Mesendoderm (in vitro differentiated cells): ENCODE data around the gene FARP1.

Source experiments
- DNase-seq: peaks from one replicate; pipeline ENCODE4 v3.0.0; 2013
- H2AK5ac ChIP-seq: 2 replicates; pipeline ENCODE4 v1.6.1; 2013; ENCODE audit warnings: low read length, inconsistent platforms
- H2BK120ac ChIP-seq: 2 replicates; pipeline ENCODE4 v1.6.1; 2013; ENCODE audit warnings: low read depth, mild to moderate bottlenecking, low read length, moderate library complexity, mixed read lengths
- H2BK15ac ChIP-seq: replicated peaks from 2 replicates; pipeline ENCODE4 v1.6.1; 2013; ENCODE audit warnings: low read depth, mild to moderate bottlenecking, moderate library complexity
- H2BK5ac ChIP-seq: 2 replicates; pipeline ENCODE4 v1.6.1; 2013; ENCODE audit warnings: low read length, inconsistent platforms
- H3K18ac ChIP-seq: 2 replicates; pipeline ENCODE4 v1.6.1; 2013; ENCODE audit warnings: mild to moderate bottlenecking, low read length, mixed read lengths
- H3K23ac ChIP-seq: one replicate; pipeline ENCODE4 v1.6.1; 2013; ENCODE audit warnings: low read length
- H3K27ac ChIP-seq: 2 replicates; pipeline ENCODE4 v1.5.1; 2013; ENCODE audit warnings: low read depth, mild to moderate bottlenecking, inconsistent platforms, low read length, moderate library complexity
- H3K27me3 ChIP-seq: 2 replicates; pipeline ENCODE4 v1.6.1; 2013; ENCODE audit warnings: low read length, control low read depth, mild to moderate bottlenecking, inconsistent platforms; ENCODE audit not compliant: insufficient read depth, poor library complexity
- H3K36me3 ChIP-seq: 2 replicates; pipeline ENCODE4 v1.6.1; 2013; ENCODE audit warnings: low read length, inconsistent platforms; ENCODE audit not compliant: control insufficient read depth, insufficient read depth
- H3K4ac ChIP-seq: one replicate; pipeline ENCODE4 v1.6.1; 2013; ENCODE audit warnings: low read depth, mild to moderate bottlenecking, low read length, moderate library complexity
- H3K4me1 ChIP-seq: 2 replicates; pipeline ENCODE4 v1.6.1; 2013; ENCODE audit warnings: low read depth, low read length, inconsistent platforms; ENCODE audit not compliant: control insufficient read depth
- H3K4me2 ChIP-seq: 2 replicates; pipeline ENCODE4 v1.6.1; 2013; ENCODE audit warnings: low read length
- H3K4me3 ChIP-seq: 2 replicates; pipeline ENCODE4 v1.5.1; 2013; ENCODE audit warnings: mild to moderate bottlenecking, low read length
- H3K56ac ChIP-seq: one replicate; pipeline ENCODE4 v1.6.1; 2013; ENCODE audit warnings: low read length
- H3K79me1 ChIP-seq: 2 replicates; pipeline ENCODE4 v1.6.1; 2013; ENCODE audit warnings: low read length, inconsistent platforms
- H3K79me2 ChIP-seq: 2 replicates; pipeline ENCODE4 v1.6.1; 2013; ENCODE audit warnings: mild to moderate bottlenecking, low read length; ENCODE audit not compliant: control insufficient read depth, insufficient read depth
- H3K9ac ChIP-seq: 2 replicates; pipeline ENCODE4 v1.6.1; 2013; ENCODE audit warnings: low read length, inconsistent platforms
- H4K5ac ChIP-seq: one replicate; pipeline ENCODE4 v1.6.1; 2013; ENCODE audit warnings: low read length
- H4K8ac ChIP-seq: one replicate; pipeline ENCODE4 v1.6.1; 2013; ENCODE audit warnings: low read depth, mild to moderate bottlenecking, control low read depth, low read length, moderate library complexity
- WGBS: extraction: QIAGEN DNeasy Blood & Tissue Kit; methylation state at CpG from one replicate; pipeline ENCODE4 v1.1.7; 2013; ENCODE audit warnings: low lambda C conversion rate, missing lambda C conversion rate; ENCODE audit not compliant: insufficient coverage; ENCODE audit errors: extremely low coverage; 5-methylcytosine and 5-hydroxymethylcytosine counted together

Gene FARP1

DNA sequence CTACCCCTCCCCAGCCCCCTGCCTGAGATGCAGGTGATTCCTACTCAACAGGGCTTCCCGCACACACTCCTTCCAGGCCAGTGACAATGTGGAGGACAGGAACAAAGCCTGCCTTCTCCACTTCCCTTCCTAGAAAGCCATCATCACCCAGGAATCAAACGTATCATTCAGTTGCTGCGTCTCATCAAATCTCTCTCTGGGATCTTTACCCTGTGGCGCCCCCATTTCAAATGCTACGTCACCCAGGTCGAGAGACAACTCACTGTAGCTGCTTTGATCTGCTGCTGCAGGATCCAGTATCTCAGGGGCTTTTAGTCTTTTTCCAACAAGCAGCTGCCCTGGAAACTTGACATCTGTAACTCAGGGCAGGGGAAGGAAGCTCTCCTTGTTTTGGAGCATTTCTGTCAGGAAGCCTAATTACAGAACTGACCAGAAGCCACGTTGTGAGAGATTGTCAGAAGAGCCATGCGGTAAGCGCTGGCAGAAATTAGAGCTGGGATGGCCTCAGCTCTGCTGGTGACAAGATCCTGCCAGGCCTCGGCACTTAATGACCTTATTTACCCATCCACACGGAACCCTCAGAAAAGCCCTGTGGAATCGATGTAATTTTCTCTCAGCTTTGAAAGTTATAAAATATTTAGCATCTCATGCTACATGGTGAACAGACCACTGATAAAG, 293.5 kb downstream of the FARP1 start:
- no peak overlapping the region for H2AK5ac ChIP-seq
- no peak overlapping the region for H2BK120ac ChIP-seq
- no peak overlapping the region for H3K23ac ChIP-seq
- no peak overlapping the region for H4K5ac ChIP-seq
- no peak overlapping the region for H3K27ac ChIP-seq
- no peak overlapping the region for H3K56ac ChIP-seq
- no peak for DNase-seq
- WGBS, result no CpG with 5 or more reads among the region's 12 CpGs
- no peak overlapping the region for H3K4me3 ChIP-seq
- no peaks in the 10 kb centered on the region for H3K4me1 ChIP-seq
- no peak overlapping the region for H3K4ac ChIP-seq
- no peaks in the 10 kb centered on the region for H3K27me3 ChIP-seq
- no peaks in the 10 kb centered on the region for H3K36me3 ChIP-seq
- no peak overlapping the region for H3K18ac ChIP-seq
- H3K4me2 ChIP-seq, result no peak overlapping the region
- no peaks in the 10 kb centered on the region for H3K79me1 ChIP-seq
- no peak overlapping the region for H4K8ac ChIP-seq
- H3K79me2 ChIP-seq, result no peaks in the 10 kb centered on the region
- H2BK5ac ChIP-seq, result no peak overlapping the region
- H3K9ac ChIP-seq, result no peak overlapping the region
- H2BK15ac ChIP-seq, result no peak overlapping the region

DNA sequence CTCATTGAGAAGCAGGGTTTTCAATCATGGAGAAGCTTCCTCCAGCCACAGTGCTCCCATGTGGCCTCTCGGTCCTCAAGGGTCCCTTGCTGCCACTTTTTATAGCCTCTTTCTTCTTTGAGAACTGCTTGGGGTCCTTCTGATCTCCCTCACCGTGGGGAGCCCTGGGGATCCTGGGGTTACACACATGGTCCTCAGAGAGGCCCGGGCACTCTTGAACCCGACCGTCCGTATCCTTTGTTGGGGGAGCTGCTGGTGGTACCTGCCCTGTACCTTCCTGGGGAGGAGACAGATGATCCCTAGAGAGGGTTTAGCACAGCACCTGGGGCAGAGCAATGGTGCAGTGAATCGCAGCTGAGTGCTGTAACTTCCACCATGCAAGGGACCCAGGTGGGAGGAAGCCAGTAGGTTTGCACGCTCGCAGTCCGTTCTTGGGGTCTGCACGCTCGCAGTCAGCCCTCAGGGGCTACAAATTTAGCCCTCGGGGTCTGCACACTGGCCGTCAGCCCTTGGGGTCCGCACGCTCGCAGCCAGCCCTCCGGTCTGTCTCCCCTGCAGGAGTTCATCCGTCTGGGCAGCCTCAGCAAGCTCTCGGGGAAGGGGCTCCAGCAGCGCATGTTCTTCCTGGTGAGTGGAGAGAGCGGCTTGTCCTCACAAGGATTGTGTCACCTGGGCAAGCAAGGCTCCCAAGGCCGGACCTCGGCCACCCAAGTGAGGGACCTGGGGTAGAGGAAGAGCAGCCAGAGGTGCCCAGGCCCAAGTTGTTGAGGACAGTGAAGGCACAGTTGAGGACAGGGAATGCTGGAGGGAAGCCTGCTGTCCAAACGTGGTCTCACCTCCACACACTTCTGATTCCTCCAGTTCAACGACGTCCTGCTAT, 295.6 kb downstream of the FARP1 start:
- Histone ChIP-seq H3K36me3 (no peaks in the 10 kb centered on the region), H3K4me3 (no peak overlapping the region)

DNA sequence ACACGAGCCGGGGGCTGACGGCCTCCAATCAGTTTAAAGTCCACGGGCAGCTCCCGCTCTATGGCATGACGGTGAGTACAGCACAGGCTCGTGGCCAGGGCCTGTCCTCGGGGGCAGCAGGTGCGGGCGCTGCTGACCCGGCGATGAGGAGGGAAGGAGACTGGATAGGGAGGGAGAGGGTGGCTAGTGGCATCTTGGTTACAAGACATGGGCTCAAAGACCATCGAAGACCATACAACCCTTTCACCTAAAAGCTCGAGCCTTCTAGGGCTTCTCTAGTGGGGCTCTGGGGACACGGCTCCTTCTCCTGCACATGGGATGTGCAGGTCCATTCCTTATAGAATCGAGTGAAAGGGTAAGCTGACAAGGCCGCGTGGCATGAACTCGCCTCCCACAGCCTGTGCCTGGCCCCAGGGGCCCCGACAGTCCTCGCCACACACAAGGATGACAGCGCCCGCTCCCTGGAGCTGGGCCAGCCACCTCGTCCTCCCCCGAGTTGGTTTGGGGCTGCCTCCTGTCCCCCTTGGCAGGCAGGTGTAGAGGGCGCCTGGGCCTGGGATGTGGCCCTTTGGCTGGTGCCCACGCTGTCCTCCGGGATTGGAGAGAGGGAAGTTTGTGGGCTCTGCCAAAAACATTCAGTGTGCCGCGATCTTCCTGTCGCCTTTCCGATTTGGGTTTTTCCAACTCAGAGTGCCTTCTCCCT, 296.4 kb downstream of the FARP1 start:
- Histone ChIP-seq H2AK5ac (no peak overlapping the region), H3K27me3 (no peaks in the 10 kb centered on the region), H3K79me1 (no peaks in the 10 kb centered on the region), H3K4me3 (no peak overlapping the region), H4K5ac (no peak overlapping the region), H3K27ac (no peak overlapping the region), H3K4me2 (no peak overlapping the region), H2BK120ac (no peak overlapping the region), H2BK15ac (no peak overlapping the region), H2BK5ac (no peak overlapping the region), H3K36me3 (no peaks in the 10 kb centered on the region), H3K79me2 (no peaks in the 10 kb centered on the region), H3K9ac (no peak overlapping the region), H3K4ac (no peak overlapping the region), H4K8ac (no peak overlapping the region), H3K56ac (no peak overlapping the region), H3K4me1 (no peaks in the 10 kb centered on the region), H3K18ac (no peak overlapping the region), H3K23ac (no peak overlapping the region)
- no peak for DNase-seq
- WGBS, result no CpG with 5 or more reads among the region's 32 CpGs

More for the DNA sequence above, 295.6 kb downstream of the FARP1 start:
- no peak overlapping the region for H3K4ac ChIP-seq
- H3K9ac ChIP-seq, result no peak overlapping the region
- DNase-seq, result no peak
- H3K18ac ChIP-seq, result no peak overlapping the region
- H4K5ac ChIP-seq, result no peak overlapping the region
- H2AK5ac ChIP-seq, result no peak overlapping the region
- no peak overlapping the region for H4K8ac ChIP-seq
- H3K4me2 ChIP-seq, result no peak overlapping the region
- H3K23ac ChIP-seq, result no peak overlapping the region
- H3K56ac ChIP-seq, result no peak overlapping the region
- H2BK5ac ChIP-seq, result no peak overlapping the region
- no peaks in the 10 kb centered on the region for H3K27me3 ChIP-seq
- H2BK120ac ChIP-seq, result no peak overlapping the region
- no peak overlapping the region for H2BK15ac ChIP-seq
- no peaks in the 10 kb centered on the region for H3K79me1 ChIP-seq
- H3K4me1 ChIP-seq, result no peaks in the 10 kb centered on the region
- WGBS, result no CpG with 5 or more reads among the region's 27 CpGs
- H3K27ac ChIP-seq, result no peak overlapping the region
- no peaks in the 10 kb centered on the region for H3K79me2 ChIP-seq

DNA sequence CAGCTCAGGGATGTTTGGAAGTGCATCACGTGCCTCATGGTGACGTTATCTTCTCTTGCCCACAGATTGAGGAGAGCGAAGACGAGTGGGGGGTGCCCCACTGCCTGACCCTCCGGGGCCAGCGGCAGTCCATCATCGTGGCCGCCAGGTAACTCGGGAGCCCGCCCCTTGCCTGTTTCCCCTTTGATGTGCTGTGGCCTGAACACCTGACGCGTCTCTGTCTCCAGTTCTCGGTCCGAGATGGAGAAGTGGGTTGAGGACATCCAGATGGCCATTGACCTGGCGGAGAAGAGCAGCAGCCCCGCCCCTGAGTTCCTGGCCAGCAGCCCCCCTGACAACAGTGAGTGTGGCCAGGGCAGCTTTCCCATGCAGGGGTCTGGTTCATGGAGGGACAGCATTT, 297.0 kb downstream of the FARP1 start:
- no peak overlapping the region for H3K27ac ChIP-seq
- no peak overlapping the region for H4K8ac ChIP-seq
- no peaks in the 10 kb centered on the region for H3K4me1 ChIP-seq
- no peaks in the 10 kb centered on the region for H3K79me2 ChIP-seq
- H3K9ac ChIP-seq, result no peak overlapping the region
- H2BK15ac ChIP-seq, result no peak overlapping the region
- H3K36me3 ChIP-seq, result no peaks in the 10 kb centered on the region
- H3K56ac ChIP-seq, result no peak overlapping the region
- no peak overlapping the region for H2AK5ac ChIP-seq
- no peak overlapping the region for H3K4ac ChIP-seq
- no CpG with 5 or more reads among the region's 16 CpGs for WGBS
- no peak overlapping the region for H3K4me2 ChIP-seq
- H3K18ac ChIP-seq, result no peak overlapping the region
- no peaks in the 10 kb centered on the region for H3K27me3 ChIP-seq
- H2BK5ac ChIP-seq, result no peak overlapping the region
- H4K5ac ChIP-seq, result no peak overlapping the region
- no peak for DNase-seq
- H3K79me1 ChIP-seq, result no peaks in the 10 kb centered on the region
- no peak overlapping the region for H3K4me3 ChIP-seq
- H3K23ac ChIP-seq, result no peak overlapping the region
- H2BK120ac ChIP-seq, result no peak overlapping the region

DNA sequence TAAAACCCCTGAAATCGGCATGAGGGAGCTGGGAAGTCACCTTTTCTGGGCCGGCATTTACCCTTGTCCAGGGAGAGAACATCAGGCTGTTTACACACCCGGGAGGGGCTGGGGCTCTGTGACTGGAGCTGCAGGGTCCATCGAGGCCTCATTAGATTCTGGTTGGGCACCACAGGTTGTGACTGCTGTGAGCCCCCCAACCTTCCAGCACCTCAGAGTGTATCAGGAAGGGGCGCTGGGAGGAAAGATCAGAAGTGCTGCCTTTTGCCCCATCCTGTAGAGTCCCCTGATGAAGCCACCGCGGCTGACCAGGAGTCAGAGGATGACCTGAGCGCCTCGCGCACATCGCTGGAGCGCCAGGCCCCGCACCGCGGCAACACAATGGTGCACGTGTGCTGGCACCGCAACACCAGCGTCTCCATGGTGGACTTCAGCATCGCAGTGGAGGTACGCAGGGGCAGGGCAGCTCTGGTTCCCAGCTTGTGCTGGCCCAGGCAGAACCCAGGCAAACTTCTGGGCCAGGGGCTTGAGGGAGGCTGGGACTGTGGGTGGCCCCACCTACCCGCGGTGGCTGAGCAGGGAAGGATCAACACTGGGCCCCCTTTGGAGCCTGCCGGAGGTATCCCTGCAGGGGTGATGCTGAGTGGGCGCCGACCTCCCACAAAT, 297.6 kb downstream of the FARP1 start:
- Histone ChIP-seq H3K4me2 (no peak overlapping the region), H2BK5ac (no peak overlapping the region), H3K27ac (no peak overlapping the region), H3K79me2 (no peaks in the 10 kb centered on the region), H3K27me3 (no peaks in the 10 kb centered on the region), H2BK120ac (no peak overlapping the region), H3K36me3 (no peaks in the 10 kb centered on the region), H3K56ac (no peak overlapping the region), H3K23ac (no peak overlapping the region), H4K5ac (no peak overlapping the region), H3K9ac (no peak overlapping the region), H3K4me3 (no peak overlapping the region), H2AK5ac (no peak overlapping the region), H3K18ac (no peak overlapping the region), H3K4ac (no peak overlapping the region), H3K4me1 (no peaks in the 10 kb centered on the region), H3K79me1 (no peaks in the 10 kb centered on the region), H2BK15ac (no peak overlapping the region), H4K8ac (no peak overlapping the region)
- DNase-seq, result no peak
- WGBS, result no CpG with 5 or more reads among the region's 25 CpGs
